Ishikawa (cell line): ENCODE results near the gene DDX41.

ENCODE experiments used
- CEBPB ChIP-seq: IDR thresholded peaks from 2 replicates; pipeline ENCODE4 v1.6.1; 2012
- CREB1 ChIP-seq: IDR thresholded peaks from 2 replicates; pipeline ENCODE4 v1.6.1; 2012; ENCODE audit warnings: low read depth
- EGR1 ChIP-seq: IDR thresholded peaks from 2 replicates; pipeline ENCODE4 v1.6.1; 2012
- EP300 ChIP-seq: IDR thresholded peaks from 2 replicates; pipeline ENCODE4 v1.6.1; 2012; ENCODE audit warnings: borderline replicate concordance
- FOXM1 ChIP-seq: IDR thresholded peaks from 2 replicates; pipeline ENCODE4 v1.6.1; 2012; ENCODE audit warnings: low read depth, borderline replicate concordance
- MAX ChIP-seq: IDR thresholded peaks from 2 replicates; pipeline ENCODE4 v1.6.1; 2012
- NFIC ChIP-seq: IDR thresholded peaks from 2 replicates; pipeline ENCODE4 v1.6.1; 2012
- RAD21 ChIP-seq: IDR thresholded peaks from 2 replicates; pipeline ENCODE4 v1.6.1; 2012; ENCODE audit warnings: low read depth
- REST ChIP-seq: IDR thresholded peaks from 2 replicates; pipeline ENCODE4 v1.6.1; 2012; ENCODE audit warnings: low read depth, mild to moderate bottlenecking
- TAF1 ChIP-seq: IDR thresholded peaks from 2 replicates; pipeline ENCODE4 v1.6.1; 2012; ENCODE audit warnings: low read depth, mild to moderate bottlenecking
- TCF12 ChIP-seq: IDR thresholded peaks from 2 replicates; pipeline ENCODE4 v1.6.1; 2012; ENCODE audit warnings: low read depth
- TEAD4 ChIP-seq: IDR thresholded peaks from 2 replicates; pipeline ENCODE4 v1.6.1; 2012
- USF1 ChIP-seq: IDR thresholded peaks from 2 replicates; pipeline ENCODE4 v1.6.1; 2012
- YY1 ChIP-seq: IDR thresholded peaks from 2 replicates; pipeline ENCODE4 v1.6.1; 2012; ENCODE audit warnings: low read depth
- ZBTB7A ChIP-seq: IDR thresholded peaks from 2 replicates; pipeline ENCODE4 v1.6.1; 2012; ENCODE audit warnings: low read depth

Gene DDX41

DNA sequence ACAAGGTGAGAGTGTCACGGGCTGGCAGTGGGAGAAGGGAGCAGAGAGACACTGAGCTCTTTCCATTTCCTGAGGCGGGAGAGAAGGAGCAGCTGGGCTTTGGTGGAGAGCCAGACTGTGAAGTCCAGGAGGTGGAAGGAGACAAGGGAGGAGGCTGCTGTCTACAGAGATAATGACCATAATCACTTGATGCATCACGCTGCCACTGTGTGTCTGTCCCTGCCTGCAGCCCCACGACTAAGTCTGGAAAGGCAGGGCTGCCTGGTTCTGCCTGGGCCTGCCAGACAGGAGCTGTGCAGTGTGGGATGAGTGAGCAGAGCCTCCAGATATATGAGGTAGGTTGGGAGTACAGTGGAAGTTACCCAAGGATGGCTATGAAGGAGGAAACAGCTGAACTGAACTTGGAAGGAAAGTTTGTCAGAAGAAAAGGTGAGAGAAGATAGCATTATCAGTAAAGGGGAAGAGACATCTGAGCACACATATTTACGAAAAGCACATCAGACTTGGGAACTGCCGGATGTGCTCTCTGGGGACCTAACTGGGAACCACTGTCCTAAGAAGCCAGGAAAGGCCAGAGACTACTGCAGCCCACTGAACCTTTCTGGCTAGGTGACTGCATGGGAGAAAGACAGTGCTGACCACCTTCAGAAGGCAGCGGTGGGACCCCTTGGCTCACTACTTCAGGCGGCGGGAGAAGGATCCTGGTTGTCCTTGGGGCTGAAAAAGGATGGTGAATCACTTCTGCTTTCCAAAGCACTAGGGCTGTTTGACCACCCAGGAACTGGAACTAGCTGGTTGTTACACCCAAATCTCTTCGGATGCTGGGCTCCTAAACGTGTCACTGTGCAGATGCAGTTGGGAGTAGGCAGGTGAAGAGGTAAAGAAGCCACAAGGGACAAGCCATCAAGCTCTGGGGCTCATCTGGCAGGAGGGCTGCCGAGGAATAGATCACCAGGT is 12.8 kb upstream of the DDX41 start:
- TF ChIP-seq REST (no peak), NFIC (no peak), YY1 (no peak), RAD21 (no peak), TEAD4 (no peak), EP300 (no peak), USF1 (no peak), TCF12 (no peak), MAX (no peak), CREB1 (no peak), FOXM1 (no peak), TAF1 (no peak)

- no peak for TF ChIP-seq FOXM1
- TF ChIP-seq TAF1 = no peak
- no peak for TF ChIP-seq TCF12
- TF ChIP-seq EGR1 = no peak
- TF ChIP-seq MAX = no peak
- TF ChIP-seq ZBTB7A = no peak
- no peak for TF ChIP-seq TEAD4
Measured at GRCh38 chr5:177528631-177529030, 11.9 kb upstream of the DDX41 start.

DNA sequence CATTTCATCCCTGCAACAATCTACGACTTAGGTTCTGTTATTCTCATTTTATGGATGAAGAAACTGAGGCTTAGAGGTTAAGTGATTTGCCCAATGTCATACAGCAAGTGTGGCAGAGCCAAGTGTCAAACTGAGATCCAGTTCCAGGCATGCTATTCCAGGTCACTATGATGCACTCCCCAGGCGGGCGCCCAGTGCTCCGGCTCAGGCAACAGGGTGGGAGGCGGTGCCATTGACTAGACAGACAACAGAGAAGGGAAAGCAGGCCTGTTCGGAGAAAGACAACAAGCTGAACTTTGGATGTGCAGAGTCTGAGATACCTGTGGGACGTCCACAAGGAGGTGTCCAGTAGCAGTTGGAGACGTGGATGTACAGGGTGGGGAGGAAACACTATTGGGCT is 10.8 kb upstream of the DDX41 start:
- TF ChIP-seq ZBTB7A (no peak), CREB1 (no peak), RAD21 (no peak), MAX (no peak), CEBPB (no peak), EGR1 (no peak)

DNA sequence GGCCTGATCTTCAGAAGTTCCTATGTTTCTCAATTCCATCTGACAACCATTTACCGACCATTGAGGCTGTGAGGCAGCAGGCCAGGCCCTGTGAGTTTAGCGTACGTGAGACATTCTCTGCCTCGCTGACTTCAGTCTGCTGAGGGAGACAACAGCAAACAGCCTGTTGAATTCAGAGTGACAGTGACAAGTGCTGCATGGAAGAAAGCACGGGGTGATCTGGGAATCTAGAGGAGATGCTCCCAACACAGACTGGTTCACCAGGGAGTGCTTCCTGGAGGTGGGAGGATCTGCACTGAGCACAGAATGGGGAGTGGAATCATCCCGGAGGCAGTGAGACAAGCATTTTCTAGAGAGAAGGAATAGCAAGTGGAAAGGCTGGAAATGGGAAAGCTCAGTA is 10.0 kb upstream of the DDX41 start:
- no peak for TF ChIP-seq CEBPB
- TF ChIP-seq FOXM1 = no peak
- TF ChIP-seq USF1 = no peak
- TF ChIP-seq REST = no peak
- no peak for TF ChIP-seq TAF1
- no peak for TF ChIP-seq TEAD4
- TF ChIP-seq YY1 = no peak

DNA sequence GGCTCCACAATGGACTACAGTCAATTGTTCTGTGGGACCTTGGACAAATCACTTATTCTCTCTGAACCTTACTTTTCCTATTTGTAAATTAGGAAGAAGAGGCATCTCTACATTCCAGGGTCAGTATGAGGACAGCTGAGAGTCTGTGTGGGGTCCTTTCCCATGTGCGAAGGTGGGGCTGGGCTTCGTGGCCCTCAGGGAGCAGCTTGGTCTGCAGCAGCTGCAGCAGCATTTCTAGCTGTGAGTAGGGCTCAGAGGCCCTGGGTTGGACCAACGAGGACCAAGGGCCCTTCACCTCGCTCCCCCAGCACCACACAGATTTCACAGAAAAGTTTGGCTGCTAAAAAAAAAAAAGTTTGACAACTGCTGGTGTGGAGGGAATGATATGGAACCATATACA is 9.4 kb upstream of the DDX41 start:
- TF ChIP-seq ZBTB7A (no peak), USF1 (no peak), TEAD4 (no peak), MAX (no peak)
